H1 (cell line): ENCODE data around the gene CFAP44. TPM values are rescaled to one million over a fixed set of nuclear protein-coding genes. Genes with fewer than 3 reads are reported as not detected.
"Not testable (repeated sequence)": the region's sequence is repeated elsewhere in the genome, so short reads cannot be mapped to it uniquely, and the experiment has no call there.

ENCODE experiments used
- CTCF ChIA-PET: fragments of 300-600 bp; sonication (Branson Sonifier 250); formaldehyde crosslinking; loops from one replicate; lab custom pipeline; 2021; ENCODE audit not compliant: partially characterized antibody; lab: Charles Lee
- POLR2A ChIA-PET: fragments of 300-600 bp; sonication (Branson Sonifier 250); formaldehyde crosslinking; loops from one replicate; lab custom pipeline; 2021; ENCODE audit warnings: inconsistent platforms; ENCODE audit not compliant: partially characterized antibody; lab: Charles Lee
- DNase-seq, 2 experiments: peaks; one replicate each; pipeline versions ENCODE4 v3.0.0 to v3.0.0-alpha.2; 2010 to 2022; ENCODE audit warnings: low spot score in 2 of 2, low read depth in 1 of 2, mixed read lengths in 1 of 2
- FAIRE-seq: peaks from 2 replicates; lab custom pipeline; 2011; peaks lifted over from hg19 to GRCh38; lab: Jason Lieb, UNC
- H2AFZ ChIP-seq: 2 replicates; pipeline ENCODE4 v1.8.1; 2012; ENCODE audit warnings: low read length, inconsistent platforms
- H2AK5ac ChIP-seq: 2 replicates; pipeline ENCODE4 v1.6.1; 2013; ENCODE audit warnings: low read depth, low read length
- H2BK120ac ChIP-seq: replicated peaks from 2 replicates; pipeline ENCODE3; 2013; ENCODE audit warnings: low read depth, low read length, inconsistent platforms
- H2BK12ac ChIP-seq: 2 replicates; pipeline ENCODE4 v1.6.1; 2013; ENCODE audit warnings: low read depth, low read length
- H2BK15ac ChIP-seq: 2 replicates; pipeline ENCODE4 v1.6.1; 2013; ENCODE audit warnings: low read length
- H2BK20ac ChIP-seq: 2 replicates; pipeline ENCODE4 v1.6.1; 2013; ENCODE audit warnings: low read length
- H2BK5ac ChIP-seq: 2 replicates; pipeline ENCODE4 v1.6.1; 2013; ENCODE audit warnings: low read depth, low read length
- H3K14ac ChIP-seq: 2 replicates; pipeline ENCODE4 v1.6.1; 2013; ENCODE audit warnings: inconsistent platforms; ENCODE audit not compliant: insufficient read length
- H3K18ac ChIP-seq: 2 replicates; pipeline ENCODE4 v1.6.1; 2013; ENCODE audit warnings: low read length; ENCODE audit errors: extremely low read depth
- H3K23ac ChIP-seq: 2 replicates; pipeline ENCODE4 v1.6.1; 2013; ENCODE audit warnings: inconsistent platforms; ENCODE audit not compliant: insufficient read length
- H3K23me2 ChIP-seq: 2 replicates; pipeline ENCODE4 v1.6.1; 2013; ENCODE audit warnings: low read depth, low read length
- H3K27ac ChIP-seq: 2 replicates; pipeline ENCODE4 v1.6.1; 2011; ENCODE audit warnings: low read depth, low read length, inconsistent platforms
- H3K27me3 ChIP-seq, 4 experiments: replicated peaks in 1 of 4; 1 replicate in 1 of 4; 2 replicates in 3 of 4; pipeline versions ENCODE4 v1.6.1 to v1.8.1; 2011 to 2013; ENCODE audit warnings: low read length in 3 of 4, mild to moderate bottlenecking in 3 of 4, inconsistent platforms in 2 of 4, mixed read lengths in 2 of 4, moderate library complexity in 1 of 4; ENCODE audit not compliant: control insufficient read depth in 3 of 4, insufficient read depth in 3 of 4; ENCODE audit errors: extremely low read depth in 1 of 4
- H3K36me3 ChIP-seq, 4 experiments: 2 replicates each; pipeline versions ENCODE4 v1.6.1 to v1.8.1; 2011 to 2013; ENCODE audit warnings: mild to moderate bottlenecking in 4 of 4, low read length in 3 of 4, moderate library complexity in 2 of 4, control low read depth in 1 of 4, inconsistent platforms in 1 of 4; ENCODE audit not compliant: insufficient read depth in 4 of 4, control insufficient read depth in 2 of 4
- H3K4ac ChIP-seq: replicated peaks from 2 replicates; pipeline ENCODE3; 2013; ENCODE audit warnings: low read length, low read depth, mixed read lengths, inconsistent platforms; ENCODE audit not compliant: insufficient read length
- H3K4me1 ChIP-seq, 4 experiments: replicated peaks in 1 of 4; 1 replicate in 1 of 4; 2 replicates in 3 of 4; pipeline versions ENCODE4 v1.6.1 to v1.8.1; 2011 to 2013; ENCODE audit warnings: low read length in 3 of 4, inconsistent platforms in 2 of 4, mixed read lengths in 1 of 4; ENCODE audit not compliant: insufficient read depth in 4 of 4, control insufficient read depth in 3 of 4
- H3K4me2 ChIP-seq, 2 experiments: 2 replicates each; pipeline versions ENCODE4 v1.6.1 to v1.8.1; 2011 to 2013; ENCODE audit warnings: low read depth in 2 of 2, low read length in 2 of 2, control low read depth in 1 of 2, inconsistent platforms in 1 of 2, mild to moderate bottlenecking in 1 of 2; ENCODE audit not compliant: insufficient read depth in 1 of 2
- H3K4me3 ChIP-seq, 4 experiments: fragments of 200-600, 300-600 bp in 1 of 4; sonication (generic), shearing (Covaris generic), sonication (Bioruptor Twin) in 1 of 4; 2 replicates each; pipeline versions ENCODE4 v1.5.1 to v1.8.1; 2011 to 2016; ENCODE audit warnings: low read length in 4 of 4, low read depth in 3 of 4, control low read depth in 2 of 4, inconsistent platforms in 2 of 4, mild to moderate bottlenecking in 2 of 4, mixed read lengths in 1 of 4, moderate library complexity in 1 of 4; ENCODE audit not compliant: insufficient read depth in 2 of 4; ENCODE audit errors: extremely low read depth in 1 of 4
- H3K56ac ChIP-seq: replicated peaks from 2 replicates; pipeline ENCODE3; 2013; ENCODE audit warnings: low read depth, mild to moderate bottlenecking, mixed read lengths, low read length, inconsistent platforms; ENCODE audit not compliant: insufficient read length
- H3K79me1 ChIP-seq: 2 replicates; pipeline ENCODE4 v1.6.1; 2013; ENCODE audit warnings: low read depth, low read length, control low read depth
- H3K79me2 ChIP-seq, 2 experiments: 2 replicates each; pipeline versions ENCODE4 v1.6.1 to v1.8.1; 2012 to 2013; ENCODE audit warnings: low read length in 2 of 2, mild to moderate bottlenecking in 2 of 2, inconsistent platforms in 1 of 2; ENCODE audit not compliant: insufficient read depth in 2 of 2, control insufficient read depth in 1 of 2
- H3K9ac ChIP-seq, 4 experiments: replicated peaks in 1 of 4; 1 replicate in 1 of 4; 2 replicates in 3 of 4; pipeline versions ENCODE4 v1.6.1 to v1.8.1; 2011 to 2013; ENCODE audit warnings: low read depth in 3 of 4, low read length in 3 of 4, control low read depth in 2 of 4, mild to moderate bottlenecking in 2 of 4, moderate library complexity in 2 of 4, inconsistent platforms in 1 of 4; ENCODE audit errors: extremely low read depth in 1 of 4
- H3K9me3 ChIP-seq, 2 experiments: 2 replicates each; pipeline versions ENCODE4 v1.6.1 to v1.8.1; 2012 to 2013; ENCODE audit warnings: mild to moderate bottlenecking in 2 of 2, moderate library complexity in 2 of 2, control low read depth in 1 of 2, inconsistent platforms in 1 of 2, low read depth in 1 of 2, low read length in 1 of 2, mixed read lengths in 1 of 2; ENCODE audit not compliant: insufficient read depth in 2 of 2
- H4K20me1 ChIP-seq, 2 experiments: replicated peaks in 1 of 2; 2 replicates each; pipeline versions ENCODE3 to v1.8.1; 2011 to 2013; ENCODE audit warnings: inconsistent platforms in 2 of 2, low read length in 2 of 2, mild to moderate bottlenecking in 1 of 2; ENCODE audit not compliant: insufficient read depth in 2 of 2, control insufficient read depth in 1 of 2
- H4K5ac ChIP-seq: 2 replicates; pipeline ENCODE4 v1.6.1; 2013; ENCODE audit warnings: low read length, low read depth, mixed read lengths, inconsistent platforms; ENCODE audit not compliant: insufficient read length
- H4K8ac ChIP-seq: 2 replicates; pipeline ENCODE4 v1.8.0; 2013; ENCODE audit warnings: mild to moderate bottlenecking, moderate library complexity, low read length, inconsistent platforms; ENCODE audit not compliant: insufficient read depth; ENCODE audit errors: extremely low read depth
- H4K91ac ChIP-seq: replicated peaks from 2 replicates; pipeline ENCODE3; 2013; ENCODE audit warnings: low read length, mixed read lengths, inconsistent platforms; ENCODE audit not compliant: insufficient read length
- WGBS, 2 experiments: shearing (Covaris generic) in 1 of 2; methylation state at CpG; one replicate each; pipeline versions ENCODE4 v1.1.6 to v1.1.7; 2013 to 2015; ENCODE audit warnings: low lambda C conversion rate in 2 of 2, mixed read lengths in 2 of 2, inconsistent platforms in 1 of 2, low coverage in 1 of 2, missing lambda C conversion rate in 1 of 2; ENCODE audit not compliant: insufficient replicate concordance in 2 of 2, insufficient coverage in 1 of 2, insufficient read length in 1 of 2; ENCODE audit errors: extremely low coverage in 1 of 2, missing lambda C conversion rate in 1 of 2; 5-methylcytosine and 5-hydroxymethylcytosine counted together
- polyA plus RNA-seq, 7 experiments: library from polyadenylated mRNA; depleted of rRNA in 3 of 7; stranded (reverse) in 5 of 7; unstranded in 2 of 7; fragments of >200 nt in 5 of 7; fragments of 200-250 nt in 2 of 7; gene quantifications; 1 replicate in 5 of 7; 2 replicates in 1 of 7; 4 replicates in 1 of 7; pipeline versions ENCODE4 v1.2.1 to v1.2.3, GENCODE V29; 2011 to 2013; ENCODE audit warnings: missing spikeins in 2 of 7, mixed read lengths in 2 of 7
- total RNA-seq: library from RNA; stranded (reverse); fragmentation: NEBNext Ultra II Directional; extraction: Animal tissue kit (Norgen Biotek cat#: 25700); gene quantifications from 2 replicates; pipeline ENCODE4 v1.2.1, GENCODE V29; 2021

Gene CFAP44
- total and polyA plus RNA-seq, 2 of the 8 experiments (the other 6 are each of a cell fraction or from before 2014, with no cell fraction given): 0.45 to 0.60 TPM

GRCh38 chr3:113458554-113458953 is 17.3 kb upstream of the CFAP44 start:
- H2BK5ac ChIP-seq, H2BK120ac ChIP-seq, H3K4me2 ChIP-seq, H2BK15ac ChIP-seq, H4K5ac ChIP-seq, H3K4me1 ChIP-seq, H3K14ac ChIP-seq, H3K79me1 ChIP-seq, H2AFZ ChIP-seq, FAIRE-seq, H2BK20ac ChIP-seq, H4K91ac ChIP-seq, H3K56ac ChIP-seq, H3K23me2 ChIP-seq, H3K23ac ChIP-seq, H3K27me3 ChIP-seq, H3K9me3 ChIP-seq, CTCF ChIA-PET, H4K20me1 ChIP-seq, H2AK5ac ChIP-seq, POLR2A ChIA-PET, H2BK12ac ChIP-seq, H3K4me3 ChIP-seq, H3K79me2 ChIP-seq, H3K18ac ChIP-seq, H3K27ac ChIP-seq, H3K4ac ChIP-seq, DNase-seq, H3K9ac ChIP-seq, H4K8ac ChIP-seq: not testable (repeated sequence)
- 85% methylated on average over 4 of the region's 27 CpGs; no CpG with 5 or more reads in 1 of the 2 experiments for WGBS, 2 experiments
- peaks cover 0 to 27% (median 8%) of the 10 kb centered on the region in 4 experiments; a peak in 6 of 8 replicates for H3K36me3 ChIP-seq
